NCI-H345 (cell line): ENCODE measurements around the gene NSMCE1.
A peak's percentile ranks its signal among the peaks of the same experiment; 100 is the strongest.

Source experiments
- DNase-seq: peaks from one replicate; lab custom pipeline; 2025; lab: John Stamatoyannopoulos, UW

Gene NSMCE1

DNA sequence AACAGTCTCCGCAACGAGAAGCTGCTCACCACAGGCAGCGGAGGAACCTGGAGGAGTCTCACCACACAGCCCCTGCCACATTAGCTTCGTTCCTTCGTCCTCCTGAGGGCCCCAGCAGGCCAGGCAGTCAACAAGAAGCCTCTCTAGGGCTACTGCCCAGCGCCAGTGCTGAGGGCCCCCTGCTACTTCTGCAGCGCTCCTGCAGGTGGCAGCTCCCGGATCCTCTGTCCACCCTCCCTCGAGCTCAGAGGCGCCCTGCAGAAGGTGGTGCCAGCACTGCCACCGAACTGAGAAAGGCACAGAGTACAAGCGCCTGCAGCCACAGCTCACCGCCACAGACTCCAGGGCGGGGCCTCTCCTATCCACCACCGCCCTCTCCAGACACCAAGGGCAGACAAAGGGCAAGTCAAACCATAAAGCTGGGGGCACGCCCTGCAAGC lies 38.0 kb downstream of the NSMCE1 start:
- no peak for DNase-seq

DNA sequence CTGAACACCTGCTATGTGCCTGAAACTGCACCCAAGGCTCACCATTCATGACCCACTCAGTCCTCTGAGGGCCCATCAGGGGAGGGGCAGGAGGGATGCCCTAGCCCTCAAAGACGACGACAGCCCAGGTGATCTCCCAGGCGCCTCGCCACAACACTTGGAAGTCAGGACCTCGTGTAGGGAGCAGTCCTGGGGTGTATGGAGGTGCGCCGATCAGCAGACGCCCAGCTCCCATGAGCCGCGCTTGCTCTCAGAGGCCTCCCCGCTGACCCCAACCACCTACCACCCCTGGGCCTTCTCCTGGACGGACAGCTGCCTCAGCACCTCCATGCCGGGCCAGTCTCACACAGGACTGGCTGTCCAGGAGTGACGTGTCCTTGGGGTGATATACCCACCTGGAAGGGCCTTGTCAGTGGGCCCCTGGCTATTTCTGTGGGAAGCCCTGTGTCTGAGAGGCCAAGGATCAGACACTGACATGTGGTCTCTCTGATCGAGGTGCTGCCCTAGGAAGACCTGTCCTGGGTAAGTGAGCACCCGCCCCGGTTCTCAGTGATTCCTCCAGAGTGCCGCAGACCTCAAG lies 38.6 kb downstream of the NSMCE1 start:
- DNase-seq, result no peak

DNA sequence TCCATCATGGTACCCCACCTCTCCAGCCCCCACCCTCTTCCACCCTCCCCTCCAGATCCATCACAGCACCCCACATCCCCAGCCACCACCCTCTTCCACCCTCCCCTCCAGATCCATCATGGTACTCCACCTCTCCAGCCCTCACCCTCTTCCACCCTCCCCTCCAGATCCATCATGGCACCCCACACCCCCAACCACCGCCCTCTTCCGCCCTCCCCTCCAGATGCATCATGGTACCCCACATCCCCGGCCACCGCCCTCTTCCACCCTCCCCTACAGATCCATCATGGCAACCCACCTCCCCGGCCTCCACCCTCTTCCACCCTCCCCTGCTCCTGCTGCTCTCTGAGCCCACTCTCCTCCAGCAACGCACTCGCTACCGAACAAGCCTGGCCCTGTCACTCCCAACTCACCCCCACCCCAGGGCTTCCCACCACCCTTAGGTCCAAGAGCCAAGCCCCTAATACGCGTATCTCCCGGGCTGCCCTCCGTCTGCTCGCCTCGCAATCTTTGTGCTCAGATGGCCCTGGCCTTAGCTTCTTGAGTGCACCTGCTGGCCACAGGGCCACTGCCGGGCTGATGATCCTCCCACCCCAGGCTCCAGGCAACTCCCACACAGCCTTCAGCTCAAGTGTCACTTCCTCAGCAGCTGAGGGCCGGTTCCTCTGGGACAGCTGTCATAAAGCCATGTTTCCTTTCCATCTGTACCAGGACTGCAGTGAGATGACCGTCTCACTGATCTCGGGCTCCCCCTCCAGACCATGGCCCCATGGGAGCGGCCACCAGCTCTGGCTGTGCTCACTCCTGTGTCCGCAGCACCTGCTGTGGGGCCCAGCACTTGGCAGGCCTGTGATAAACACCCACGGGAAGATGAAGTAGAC lies 39.7 kb downstream of the NSMCE1 start:
- DNase-seq, result no peak

DNA sequence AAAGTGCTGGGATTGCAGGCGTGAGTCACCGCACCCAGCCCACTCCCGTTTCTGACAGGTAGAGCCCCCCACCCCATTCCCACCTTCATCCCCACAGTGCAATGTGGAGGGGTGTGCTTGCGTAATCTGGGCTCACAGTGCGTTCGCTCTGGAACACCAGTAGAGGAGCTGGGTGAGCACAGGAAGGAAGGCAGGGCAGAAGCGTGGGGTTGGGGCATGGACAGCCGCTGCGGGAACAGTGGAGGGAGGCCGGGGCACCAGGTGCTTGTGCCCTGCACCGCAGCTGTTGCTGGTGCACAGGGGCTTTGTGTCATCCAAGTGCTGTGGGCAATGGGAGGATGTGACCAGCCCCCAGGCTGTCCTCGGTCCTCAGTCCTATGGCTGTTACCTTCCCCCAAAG lies 40.5 kb downstream of the NSMCE1 start:
- no peak for DNase-seq

DNA sequence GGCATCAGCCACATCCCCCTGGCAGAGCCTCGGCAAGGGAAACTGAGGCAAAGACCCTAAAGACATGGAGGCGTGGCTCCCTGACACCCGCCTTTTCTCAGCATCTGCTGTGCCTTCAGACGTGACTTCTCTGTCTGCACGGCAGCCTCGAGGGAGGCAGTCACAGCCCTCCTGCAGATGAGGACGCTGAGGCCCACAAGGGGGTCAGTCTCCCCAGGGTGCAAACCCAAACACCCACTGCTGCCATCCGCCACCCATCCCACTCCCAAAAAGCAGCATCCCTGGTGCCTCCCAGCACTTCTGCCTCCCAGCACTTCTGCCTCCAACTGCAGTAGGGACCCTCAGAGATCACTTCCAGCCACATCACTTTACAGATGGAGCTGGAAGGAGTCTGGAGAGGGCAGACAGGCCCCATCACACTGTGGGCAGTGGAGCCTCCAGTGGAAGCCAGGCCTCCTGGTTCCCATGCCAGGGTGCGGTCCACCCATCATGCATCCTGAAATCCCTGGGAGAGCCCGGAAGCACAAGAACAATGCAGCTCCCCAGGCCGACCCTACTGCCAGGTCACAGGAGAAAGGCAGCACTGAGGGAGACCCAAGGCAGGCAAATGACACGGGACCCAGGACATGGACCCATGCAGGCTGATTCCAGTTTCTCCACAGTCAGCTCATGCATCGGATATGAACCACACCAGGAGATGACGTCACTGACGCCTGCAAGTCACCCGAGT lies 41.4 kb downstream of the NSMCE1 start:
- DNase-seq, result no peak

DNA sequence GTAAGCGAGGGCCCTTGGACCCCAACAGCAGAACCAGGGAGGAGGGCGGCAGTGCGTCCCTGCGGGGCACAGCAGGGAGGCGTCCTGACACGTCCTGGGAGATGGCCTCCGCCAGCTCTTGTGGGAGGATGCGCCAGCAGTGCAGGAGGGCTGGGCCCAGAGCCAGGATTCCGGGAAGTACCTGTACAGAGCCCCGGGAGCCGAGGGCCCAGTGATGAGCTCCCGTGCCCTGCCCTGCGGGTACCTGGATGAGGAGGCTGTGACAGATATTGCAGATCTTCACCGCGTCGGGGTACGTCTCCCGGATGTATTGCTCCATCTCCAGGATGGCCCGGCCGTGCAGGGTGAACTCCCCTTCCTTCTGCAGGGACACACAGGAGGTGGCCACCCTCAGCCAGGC lies 42.1 kb downstream of the NSMCE1 start:
- peak; percentile 78 for DNase-seq

DNA sequence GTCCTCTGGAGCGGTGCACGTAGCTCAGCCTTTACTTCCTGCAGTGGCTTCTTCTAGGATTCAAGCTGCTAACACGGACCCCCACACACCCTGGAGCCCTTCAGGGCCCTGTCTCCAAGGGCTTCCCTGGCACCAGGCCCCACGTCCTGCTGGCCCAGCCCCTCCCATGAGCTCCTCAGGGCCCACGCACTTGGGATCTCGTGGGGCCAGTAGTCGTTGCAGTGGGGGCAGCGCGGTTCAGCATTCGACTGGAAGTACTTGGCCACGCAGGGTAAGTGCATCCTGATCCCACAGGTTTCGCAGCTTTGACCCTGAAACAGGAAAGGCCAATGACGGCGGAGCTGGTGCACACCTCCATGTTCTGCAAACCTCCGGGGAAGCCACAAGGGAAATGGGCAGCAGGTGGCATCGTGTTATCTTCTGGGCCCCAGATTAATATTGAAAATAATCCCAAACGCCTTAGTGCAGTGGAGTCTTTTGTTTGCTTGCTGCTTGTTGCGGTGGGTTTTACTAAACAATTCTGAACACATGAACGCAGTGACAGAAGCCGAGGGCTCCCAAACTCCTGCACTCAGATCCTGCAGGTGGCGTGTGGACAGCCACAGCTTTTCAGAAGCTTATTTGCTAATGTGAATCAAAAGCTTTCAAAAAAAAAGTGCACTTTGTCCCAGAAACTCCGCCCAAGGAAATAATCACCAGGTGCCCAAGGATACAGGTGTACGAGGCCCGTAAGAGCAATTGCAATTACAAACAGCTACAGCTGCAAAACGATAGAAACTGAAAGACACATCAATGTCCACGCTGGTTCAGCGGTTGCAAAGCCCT lies 42.8 kb downstream of the NSMCE1 start:
- peak; percentile 15 for DNase-seq

DNA sequence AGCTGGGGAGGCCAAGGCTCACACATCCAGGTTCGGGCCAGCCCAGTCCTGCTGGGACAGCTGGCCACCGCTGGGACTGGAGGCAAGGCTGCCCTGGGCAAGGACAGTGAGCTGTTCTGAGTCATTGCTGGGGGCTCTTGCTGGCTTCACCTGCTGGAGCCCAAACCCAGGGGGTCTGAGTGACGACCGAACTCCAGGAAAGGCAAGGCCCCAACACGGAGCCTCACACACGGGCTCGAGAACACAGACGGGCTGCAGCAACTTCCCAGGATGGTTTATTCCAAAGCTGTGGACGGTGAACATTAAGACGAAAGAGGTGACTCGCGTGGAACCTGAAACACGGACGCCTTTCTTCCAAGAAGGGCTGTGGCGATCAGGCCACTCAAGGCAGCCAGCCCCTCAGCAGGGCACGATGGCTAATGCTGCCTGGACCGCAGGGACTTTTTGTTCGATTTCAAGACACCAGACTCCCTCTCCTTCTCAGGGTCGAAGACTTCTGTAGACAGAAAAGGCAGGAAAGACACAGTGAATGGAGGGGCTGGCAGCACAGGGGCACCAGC lies 43.8 kb downstream of the NSMCE1 start:
- DNase-seq, result no peak

DNA sequence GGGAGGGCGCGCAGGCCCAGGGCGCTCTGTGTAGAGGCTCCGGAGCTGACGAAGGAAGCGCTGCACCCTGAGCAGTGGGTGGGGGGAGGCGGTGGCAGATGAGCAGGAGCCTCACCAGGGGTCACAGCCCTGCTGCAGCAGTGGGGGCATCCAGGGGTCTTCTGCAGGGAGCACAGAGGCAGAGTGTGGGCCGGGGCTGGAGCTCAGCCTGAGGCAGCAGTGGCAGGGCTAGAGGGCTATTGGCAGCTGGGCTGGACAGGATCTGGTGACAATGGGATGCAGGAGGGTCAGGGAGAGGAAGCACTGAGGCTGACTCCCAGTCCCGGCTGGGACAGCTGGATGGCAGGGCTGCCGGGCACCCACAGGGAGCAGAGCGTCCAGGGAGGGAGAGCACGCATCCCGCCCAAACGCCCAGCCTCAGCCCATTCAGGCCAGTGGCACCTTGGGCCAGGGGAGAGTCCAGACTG lies 44.3 kb downstream of the NSMCE1 start:
- DNase-seq, result no peak

DNA sequence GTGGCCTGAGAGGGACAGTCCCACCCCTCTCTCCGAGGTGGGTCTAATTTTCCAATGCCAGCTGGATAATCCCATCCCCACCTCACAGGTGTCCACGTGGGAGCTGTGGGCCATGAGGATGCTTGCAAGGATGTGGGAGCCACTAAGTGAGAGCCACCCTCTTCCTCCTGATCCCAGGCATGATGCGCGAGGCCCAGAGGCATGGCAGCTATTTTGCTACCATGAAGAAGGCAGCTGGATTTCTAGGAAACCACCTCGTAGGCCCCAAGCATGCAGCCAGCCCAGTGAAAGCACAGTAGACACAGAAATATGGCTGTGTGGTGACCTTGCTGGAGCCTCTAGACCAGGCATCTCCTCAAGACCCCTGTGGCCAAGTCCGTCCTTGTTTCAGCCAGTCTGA lies 44.9 kb downstream of the NSMCE1 start:
- DNase-seq, result no peak

DNA sequence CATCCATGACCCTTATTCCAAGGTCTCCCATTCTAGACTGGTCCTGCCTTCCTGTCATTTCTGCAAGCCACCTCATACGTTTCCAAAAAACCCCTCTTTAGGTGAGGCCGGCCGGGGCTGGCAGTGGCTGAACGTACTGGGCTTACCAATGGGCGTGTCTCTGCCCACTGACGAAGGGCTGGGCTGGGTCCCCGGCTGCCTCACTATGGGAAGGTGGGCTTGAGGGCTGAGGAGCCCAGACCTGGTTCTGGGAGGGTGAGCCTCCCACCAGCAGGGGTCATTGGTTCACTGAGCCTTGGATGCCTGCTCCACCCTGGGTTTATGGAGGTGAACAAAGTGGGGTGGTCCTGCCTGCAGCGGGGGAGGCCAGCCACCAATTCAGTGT lies 45.4 kb downstream of the NSMCE1 start:
- no peak for DNase-seq

DNA sequence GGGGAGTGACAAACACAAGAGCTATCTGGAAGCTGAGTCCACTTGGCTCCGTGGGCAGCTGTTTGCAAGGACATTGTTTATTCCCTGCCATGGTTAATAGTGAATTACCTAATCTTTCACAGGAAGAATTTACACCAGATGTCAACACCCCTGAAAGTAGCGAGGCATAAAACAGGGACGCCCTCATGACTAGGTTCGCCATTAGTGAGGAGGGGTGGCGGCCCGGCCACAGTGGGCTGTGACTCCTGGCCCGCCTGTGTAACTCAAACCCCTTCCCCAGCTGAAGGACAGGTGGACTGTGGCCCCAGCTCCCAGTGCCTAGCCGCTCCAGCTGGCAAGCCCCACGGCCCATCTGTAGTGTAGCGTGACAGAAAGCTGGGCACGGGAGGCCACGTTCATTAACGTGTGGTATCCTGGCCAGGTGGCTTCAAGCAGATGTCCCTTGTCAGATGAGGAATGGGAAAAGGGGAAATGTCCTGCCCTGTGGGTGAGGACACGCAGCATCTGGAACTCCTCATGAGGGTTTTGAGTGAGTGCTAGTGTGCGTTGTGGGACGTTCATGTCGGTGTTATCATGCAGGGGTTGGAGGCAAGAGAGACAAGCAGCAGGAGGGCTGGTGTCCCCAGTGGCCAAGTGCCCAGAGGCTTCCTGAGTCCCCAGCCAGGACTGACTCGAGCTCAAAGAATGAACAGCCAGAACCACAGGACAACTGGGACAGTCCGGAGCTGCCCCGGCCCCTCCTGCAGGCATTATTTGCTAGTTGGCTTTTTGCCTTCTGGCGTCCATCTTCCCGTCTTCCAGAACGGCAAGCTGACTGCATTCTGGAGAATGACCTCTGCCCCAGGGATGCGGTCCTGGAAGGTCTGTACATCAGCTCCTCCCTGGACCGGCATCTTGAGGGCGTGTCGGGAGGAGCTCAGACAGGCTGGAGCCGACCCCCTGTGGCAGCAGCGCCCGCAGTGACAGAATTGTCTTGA lies 46.0 kb downstream of the NSMCE1 start:
- DNase-seq, result no peak

DNA sequence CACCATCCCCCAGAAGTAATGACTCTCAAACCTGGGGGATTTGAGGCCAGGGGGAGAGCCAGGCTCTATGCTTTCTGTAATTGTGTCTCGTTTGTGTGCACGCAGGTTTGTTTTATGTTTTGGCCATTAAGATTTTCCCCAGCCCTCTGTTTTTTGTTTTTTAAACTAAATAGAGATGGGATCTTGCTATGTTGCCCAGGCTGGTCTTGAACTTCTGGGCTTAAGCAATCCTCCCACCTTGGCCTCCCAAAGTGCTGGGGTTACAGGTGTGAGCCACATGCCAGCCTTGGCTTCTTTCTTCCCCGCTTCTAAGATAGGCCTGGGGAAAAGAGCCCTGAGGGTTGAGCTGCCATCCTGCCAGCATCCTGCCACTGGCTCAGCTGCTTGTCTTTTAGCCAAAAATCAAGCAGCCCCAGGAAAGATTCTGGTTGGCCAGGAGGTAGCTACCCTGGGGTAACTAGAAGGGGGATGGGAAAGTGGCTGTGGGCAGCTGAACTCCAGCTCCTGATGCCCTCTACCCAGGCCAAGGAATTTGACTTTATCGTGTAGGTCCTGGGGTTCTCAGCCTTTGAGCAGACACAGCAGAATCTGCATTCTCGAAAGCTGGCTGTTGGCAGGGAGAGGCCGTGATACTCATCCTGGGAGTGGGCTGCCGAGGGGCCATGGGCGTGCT lies 46.9 kb downstream of the NSMCE1 start:
- DNase-seq, result no peak

DNA sequence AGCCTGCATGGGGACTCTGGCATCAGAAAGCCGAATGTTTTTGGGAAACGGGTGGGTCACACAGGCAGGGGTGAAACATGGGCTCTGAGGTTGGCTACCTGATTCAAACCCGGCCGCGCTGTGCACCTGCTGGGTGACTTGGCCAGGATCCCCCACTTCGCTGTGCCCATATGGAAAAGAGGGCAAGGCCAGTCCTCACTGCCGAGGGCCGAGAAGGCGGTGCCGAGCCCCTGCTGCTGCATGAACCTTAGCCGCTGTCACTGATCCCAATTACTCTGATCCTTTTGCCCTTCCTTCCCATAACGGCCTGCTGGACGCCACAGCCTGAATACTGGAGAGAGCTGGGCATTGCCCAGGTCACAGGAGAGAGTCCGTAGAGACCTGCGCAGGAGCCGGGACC lies 47.6 kb downstream of the NSMCE1 start:
- DNase-seq, result no peak

DNA sequence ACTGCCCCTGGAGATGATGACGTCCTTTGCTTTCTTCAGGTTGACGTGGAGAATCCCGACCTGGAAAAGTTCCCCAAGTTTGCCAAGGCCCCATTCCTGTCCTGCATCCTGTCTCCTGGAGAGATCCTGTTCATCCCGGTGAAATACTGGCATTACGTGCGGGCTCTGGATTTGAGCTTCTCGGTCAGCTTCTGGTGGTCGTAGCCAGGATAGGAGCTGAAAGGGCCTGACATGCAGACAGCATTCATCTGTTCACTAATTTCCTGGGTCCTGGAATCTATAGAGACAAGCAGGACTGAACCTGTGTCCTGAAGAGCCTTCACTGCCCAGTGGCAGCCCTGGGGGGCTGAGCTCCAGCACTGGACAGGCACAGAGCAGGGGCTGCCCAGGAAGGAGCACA lies 48.0 kb downstream of the NSMCE1 start:
- no peak for DNase-seq

DNA sequence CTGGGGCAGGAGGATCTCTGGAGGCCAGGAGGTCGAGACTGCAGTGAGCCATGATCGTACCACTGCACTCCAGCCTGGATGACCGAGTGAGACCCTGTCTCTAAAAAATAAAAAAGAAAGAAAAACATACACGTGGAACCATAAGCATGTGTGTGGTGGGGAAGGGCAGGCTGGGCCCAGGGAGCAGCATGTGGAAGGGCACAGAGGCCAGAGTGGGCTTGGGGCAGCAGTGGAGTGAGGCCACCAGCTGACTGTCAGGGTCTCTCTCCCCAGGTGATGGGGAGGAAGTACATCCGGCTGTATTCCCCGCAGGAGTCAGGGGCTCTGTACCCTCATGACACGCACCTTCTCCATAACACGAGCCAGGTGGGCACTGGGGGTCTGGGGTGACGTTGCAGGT lies 48.5 kb downstream of the NSMCE1 start:
- no peak for DNase-seq

DNA sequence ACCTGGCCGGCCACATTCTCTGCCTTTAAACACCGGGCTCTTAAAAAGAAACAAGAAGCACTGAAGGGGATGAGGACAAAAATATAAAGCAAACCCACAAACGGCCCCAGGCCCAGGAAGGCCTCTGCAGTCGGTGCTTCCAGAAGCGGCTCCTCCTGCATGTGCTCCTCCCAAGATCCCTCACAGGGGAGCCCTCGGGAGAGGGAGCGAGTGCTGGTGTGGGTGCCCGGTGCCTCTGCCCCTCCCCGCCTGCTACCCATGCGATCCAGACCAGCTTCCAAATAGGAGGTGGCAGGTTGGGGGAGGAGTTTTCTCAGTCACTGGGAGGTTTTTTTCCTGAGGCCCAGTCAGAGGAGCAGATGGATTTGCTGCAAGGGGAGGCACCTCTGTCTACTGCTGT lies 49.4 kb downstream of the NSMCE1 start:
- no peak for DNase-seq

DNA sequence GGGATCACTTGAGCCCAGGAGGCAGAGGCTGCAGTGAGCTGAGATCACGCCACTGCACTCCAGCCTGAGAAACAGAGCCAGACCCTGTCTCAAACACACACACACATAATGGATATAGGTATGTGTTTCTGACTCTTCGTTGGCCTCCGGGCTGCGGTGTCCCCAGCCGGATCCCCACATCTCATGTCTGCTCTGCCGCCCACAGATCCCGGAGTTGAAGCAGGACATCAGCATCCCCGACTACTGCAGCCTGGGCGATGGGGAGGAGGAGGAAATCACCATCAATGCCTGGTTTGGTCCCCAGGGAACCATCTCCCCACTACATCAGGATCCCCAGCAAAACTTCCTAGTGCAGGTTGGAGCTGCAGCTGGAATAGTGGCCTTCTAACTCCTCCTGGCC lies 49.8 kb downstream of the NSMCE1 start:
- DNase-seq, result no peak

DNA sequence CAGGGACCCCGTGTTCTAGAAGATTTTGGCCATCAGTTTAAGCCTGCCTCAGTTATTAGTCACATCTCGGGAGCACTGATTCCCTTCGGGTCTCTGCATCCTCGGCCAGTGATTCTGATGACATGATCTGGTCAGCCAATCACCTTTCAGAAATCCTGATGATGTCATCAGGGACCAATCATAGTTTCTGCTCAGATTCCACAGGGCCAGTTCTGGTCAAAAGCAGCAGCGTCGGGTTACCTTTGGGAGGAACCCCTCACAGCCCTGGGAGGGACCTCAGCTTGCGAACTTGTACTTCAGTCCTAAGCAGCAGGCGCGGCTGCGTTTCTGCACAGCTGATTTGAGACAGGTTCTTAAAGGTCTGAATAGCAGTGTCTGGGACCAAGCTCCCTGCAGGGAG lies 51.3 kb downstream of the NSMCE1 start:
- DNase-seq, result no peak

DNA sequence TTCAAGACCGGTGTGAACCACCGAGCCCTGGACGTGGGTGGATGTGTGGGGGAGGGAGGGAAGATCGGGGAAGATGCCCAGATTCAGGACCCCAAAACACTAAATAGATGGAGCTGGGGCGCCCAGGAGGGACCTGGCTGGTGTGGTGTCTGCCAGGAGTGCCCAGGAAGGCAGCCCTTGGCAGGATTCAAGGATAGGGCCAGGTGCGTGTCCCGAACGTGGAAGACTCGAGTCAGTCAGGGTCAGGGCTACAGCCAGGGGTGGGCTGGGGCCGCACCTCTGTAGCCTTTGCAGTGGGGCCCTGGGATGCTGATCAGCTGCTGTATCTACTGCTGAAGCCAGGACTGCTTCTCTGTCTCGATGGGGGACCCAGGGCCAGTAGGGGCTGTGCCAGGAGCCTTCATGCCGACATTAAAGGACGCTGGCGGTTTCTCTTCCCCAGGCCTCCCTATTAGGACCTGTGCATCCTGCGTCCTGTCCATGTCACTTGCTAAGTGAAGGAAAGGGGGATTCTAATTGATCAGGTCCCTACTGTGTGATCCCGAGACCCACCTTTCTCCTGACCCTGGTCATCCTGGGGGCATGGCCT lies 52.2 kb downstream of the NSMCE1 start:
- no peak for DNase-seq
